ENCODE measurements around the gene PPP1CA.

DNA sequence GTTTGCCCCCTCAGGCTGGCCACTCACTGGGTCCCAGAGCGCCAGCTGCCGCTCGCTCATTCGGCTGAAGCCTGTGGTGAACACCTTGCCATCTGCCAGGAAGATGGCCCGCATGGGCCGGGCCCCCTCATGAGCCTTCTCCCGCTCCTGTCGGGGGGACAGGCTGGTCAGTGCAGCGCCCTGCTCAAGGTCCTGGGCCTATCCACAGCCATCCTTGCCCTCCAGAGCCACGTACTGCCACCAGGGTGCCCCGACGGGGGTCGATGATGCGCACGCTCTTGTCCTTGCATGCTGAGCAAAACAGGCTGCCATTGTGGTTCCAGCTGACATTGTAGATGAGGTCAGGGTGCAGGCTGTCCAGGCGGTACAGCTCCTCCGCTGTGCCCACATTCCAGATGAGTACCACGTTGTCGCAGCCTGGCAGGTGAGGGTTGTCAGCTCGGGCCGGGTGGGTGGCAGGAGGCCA lies 39.5 kb upstream of the PPP1CA start:
- TF ChIP-seq TAF1 (IDR thresholded peaks at IDR 0.05; ENCODE audit: borderline replicate concordance, insufficient read depth, low read length): no peak
- TF ChIP-seq, protein P1, sequence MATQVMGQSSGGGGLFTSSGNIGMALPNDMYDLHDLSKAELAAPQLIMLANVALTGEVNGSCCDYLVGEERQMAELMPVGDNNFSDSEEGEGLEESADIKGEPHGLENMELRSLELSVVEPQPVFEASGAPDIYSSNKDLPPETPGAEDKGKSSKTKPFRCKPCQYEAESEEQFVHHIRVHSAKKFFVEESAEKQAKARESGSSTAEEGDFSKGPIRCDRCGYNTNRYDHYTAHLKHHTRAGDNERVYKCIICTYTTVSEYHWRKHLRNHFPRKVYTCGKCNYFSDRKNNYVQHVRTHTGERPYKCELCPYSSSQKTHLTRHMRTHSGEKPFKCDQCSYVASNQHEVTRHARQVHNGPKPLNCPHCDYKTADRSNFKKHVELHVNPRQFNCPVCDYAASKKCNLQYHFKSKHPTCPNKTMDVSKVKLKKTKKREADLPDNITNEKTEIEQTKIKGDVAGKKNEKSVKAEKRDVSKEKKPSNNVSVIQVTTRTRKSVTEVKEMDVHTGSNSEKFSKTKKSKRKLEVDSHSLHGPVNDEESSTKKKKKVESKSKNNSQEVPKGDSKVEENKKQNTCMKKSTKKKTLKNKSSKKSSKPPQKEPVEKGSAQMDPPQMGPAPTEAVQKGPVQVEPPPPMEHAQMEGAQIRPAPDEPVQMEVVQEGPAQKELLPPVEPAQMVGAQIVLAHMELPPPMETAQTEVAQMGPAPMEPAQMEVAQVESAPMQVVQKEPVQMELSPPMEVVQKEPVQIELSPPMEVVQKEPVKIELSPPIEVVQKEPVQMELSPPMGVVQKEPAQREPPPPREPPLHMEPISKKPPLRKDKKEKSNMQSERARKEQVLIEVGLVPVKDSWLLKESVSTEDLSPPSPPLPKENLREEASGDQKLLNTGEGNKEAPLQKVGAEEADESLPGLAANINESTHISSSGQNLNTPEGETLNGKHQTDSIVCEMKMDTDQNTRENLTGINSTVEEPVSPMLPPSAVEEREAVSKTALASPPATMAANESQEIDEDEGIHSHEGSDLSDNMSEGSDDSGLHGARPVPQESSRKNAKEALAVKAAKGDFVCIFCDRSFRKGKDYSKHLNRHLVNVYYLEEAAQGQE (IDR thresholded peaks at IDR 0.05; ENCODE audit: insufficient read depth in 1 of 2, low read depth in 2 of 2, low read length in 2 of 2): no peak
- no peak; the same call in 1 of the 2 replicates for TF ChIP-seq POLR2AphosphoS5 (IDR thresholded peaks at IDR 0.05; ENCODE audit: low read depth, low read length)
- TF ChIP-seq SIN3A (IDR thresholded peaks at IDR 0.05; ENCODE audit: borderline replicate concordance, insufficient read depth, low read length): no peak
- TF ChIP-seq FOXP2 (optimal IDR thresholded peaks at IDR 0.05; ENCODE audit: borderline replicate concordance, extremely low read depth, extremely low read length, insufficient read depth): no peak

Measured in PFSK-1 (cell line).